C4-2B (cell line): ENCODE data around the gene GIPC1.

Experiments
- H3K27ac ChIP-seq: fragments of 450-650 bp; 2 replicates; pipeline ENCODE4 v1.5.1; 2017
- CTCF ChIP-seq: fragments of 450-650 bp; conservative IDR thresholded peaks from 2 replicates; pipeline ENCODE4 v1.5.1; 2017; ENCODE audit warnings: mild to moderate bottlenecking
- ZFX ChIP-seq: fragments of 450-650 bp; IDR thresholded peaks from 2 replicates; pipeline ENCODE4 v1.6.1; 2017

GIPC1 gene

DNA sequence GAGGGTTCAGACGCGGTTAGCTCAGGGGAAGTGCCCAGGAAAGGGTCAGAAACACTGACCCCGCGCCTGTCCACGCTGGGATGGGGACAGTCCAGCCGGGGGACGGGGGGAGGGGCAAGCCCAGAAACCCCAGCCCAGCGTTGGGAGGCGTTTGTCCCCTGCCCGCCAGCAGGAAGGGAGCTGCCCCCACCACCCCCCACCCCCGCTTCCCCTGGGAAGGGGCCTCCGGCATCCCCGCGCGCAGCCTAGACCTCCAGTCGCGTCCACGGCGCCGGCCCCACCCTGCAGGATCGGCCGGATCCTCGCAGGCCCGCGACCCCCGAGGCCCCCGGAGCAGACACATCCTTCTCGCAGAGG lies 277 bp downstream of the GIPC1 start:
- TF ChIP-seq CTCF: no peak
- TF ChIP-seq ZFX: peak; percentile 58; the same call in 1 of the 2 replicates
- H3K27ac ChIP-seq: peak overlapping the region; percentile 77

- TF ChIP-seq ZFX (no peak), CTCF (no peak)
- peak overlapping the region; percentile 77 for H3K27ac ChIP-seq
Measured at GRCh38 chr19:14494910-14495671, 836 bp downstream of the GIPC1 start.

DNA sequence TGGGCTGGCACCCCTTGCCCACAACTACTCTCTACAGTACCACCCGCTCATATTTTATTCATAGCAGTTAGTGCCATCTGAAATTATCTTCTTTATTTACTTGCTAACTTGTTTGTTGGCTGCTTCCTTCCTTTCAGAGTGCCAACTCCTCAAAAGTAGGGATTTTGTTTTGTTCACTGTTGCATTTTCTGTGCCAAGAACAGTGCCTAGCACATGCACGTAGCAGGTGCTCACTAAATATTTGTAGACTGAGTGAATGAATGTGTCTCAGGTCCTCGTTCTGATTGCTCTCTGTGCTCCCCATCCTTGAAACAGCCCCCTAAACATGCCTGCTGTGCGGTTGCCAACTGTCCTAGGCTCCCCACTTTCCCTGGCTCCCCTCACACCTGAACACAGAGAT lies 1.5 kb downstream of the GIPC1 start:
- H3K27ac ChIP-seq: peak overlapping the region; percentile 77
- TF ChIP-seq CTCF (no peak), ZFX (no peak)

- H3K27ac ChIP-seq: no peak overlapping the region
- no peak for TF ChIP-seq CTCF
- TF ChIP-seq ZFX: no peak
Measured at GRCh38 chr19:14492756-14493337, 3.1 kb downstream of the GIPC1 start.

DNA sequence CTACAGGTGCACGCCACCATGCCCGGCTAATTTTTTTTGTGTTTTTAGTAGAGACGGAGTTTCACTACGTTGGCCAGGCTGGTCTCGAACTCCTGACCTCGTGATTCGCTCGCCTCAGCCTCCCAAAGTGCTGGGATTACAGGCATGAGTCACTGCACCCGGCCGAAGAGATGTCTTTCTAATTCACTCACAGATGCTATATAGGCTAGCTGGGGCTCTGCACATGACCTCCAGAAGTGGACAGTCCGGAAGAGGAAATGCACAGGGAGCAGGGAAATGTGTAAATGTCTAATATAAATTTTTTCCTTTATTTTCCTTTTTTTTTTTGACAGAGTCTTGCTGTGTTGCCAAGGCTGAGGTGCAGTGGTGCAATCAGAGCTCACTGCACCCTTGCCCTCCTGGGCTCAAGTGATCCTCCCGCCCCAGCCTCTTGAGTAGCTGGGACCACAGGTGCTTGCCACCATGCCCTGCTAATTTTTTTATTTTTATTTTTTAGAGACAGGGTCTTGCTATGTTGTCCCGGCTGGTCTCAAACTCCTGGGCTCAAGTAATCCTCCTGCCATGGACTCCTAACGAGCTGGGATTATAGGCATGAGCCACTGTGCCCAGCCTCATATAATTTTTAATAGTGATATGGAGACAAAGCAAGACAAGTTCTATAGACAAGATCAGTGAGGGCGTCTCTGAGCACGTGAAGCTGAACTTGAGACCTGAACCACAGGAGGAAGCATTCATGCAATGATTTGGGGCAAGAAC lies 8.4 kb downstream of the GIPC1 start:
- no peak overlapping the region for H3K27ac ChIP-seq
- TF ChIP-seq ZFX (no peak), CTCF (no peak)

GRCh38 chr19:14482172-14482941 lies 13.6 kb downstream of the GIPC1 start:
- H3K27ac ChIP-seq: no peak overlapping the region
- TF ChIP-seq ZFX (no peak), CTCF (no peak)
